ENCODE data around the gene SYT1.

DNA sequence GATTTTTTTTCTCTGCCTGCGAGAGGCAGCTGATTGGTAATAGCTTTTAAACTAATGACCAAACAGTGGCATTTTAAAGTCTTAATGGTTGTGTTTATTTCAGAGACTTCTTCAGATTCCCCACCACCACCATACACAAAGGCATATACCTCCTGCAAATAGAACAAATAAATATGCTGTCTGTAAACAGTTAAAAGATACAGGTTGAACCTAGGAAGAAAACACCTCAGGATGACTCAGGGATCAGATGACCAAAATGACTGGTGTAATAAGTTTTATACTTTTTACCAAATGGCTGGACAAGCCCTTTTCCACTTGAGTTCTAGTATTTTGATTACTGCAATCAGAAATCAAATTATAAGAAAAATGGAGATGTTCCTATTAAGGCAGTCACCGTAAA, 462.1 kb downstream of the SYT1 start:
- TF ChIP-seq, protein P1, sequence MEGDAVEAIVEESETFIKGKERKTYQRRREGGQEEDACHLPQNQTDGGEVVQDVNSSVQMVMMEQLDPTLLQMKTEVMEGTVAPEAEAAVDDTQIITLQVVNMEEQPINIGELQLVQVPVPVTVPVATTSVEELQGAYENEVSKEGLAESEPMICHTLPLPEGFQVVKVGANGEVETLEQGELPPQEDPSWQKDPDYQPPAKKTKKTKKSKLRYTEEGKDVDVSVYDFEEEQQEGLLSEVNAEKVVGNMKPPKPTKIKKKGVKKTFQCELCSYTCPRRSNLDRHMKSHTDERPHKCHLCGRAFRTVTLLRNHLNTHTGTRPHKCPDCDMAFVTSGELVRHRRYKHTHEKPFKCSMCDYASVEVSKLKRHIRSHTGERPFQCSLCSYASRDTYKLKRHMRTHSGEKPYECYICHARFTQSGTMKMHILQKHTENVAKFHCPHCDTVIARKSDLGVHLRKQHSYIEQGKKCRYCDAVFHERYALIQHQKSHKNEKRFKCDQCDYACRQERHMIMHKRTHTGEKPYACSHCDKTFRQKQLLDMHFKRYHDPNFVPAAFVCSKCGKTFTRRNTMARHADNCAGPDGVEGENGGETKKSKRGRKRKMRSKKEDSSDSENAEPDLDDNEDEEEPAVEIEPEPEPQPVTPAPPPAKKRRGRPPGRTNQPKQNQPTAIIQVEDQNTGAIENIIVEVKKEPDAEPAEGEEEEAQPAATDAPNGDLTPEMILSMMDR (conservative IDR thresholded peaks at IDR 0.05 in 1 of 2, IDR thresholded peaks at IDR 0.05 in 1 of 2; ENCODE audit: extremely low read depth in 1 of 2, insufficient read depth in 1 of 2, low read depth in 1 of 2, low read length in 2 of 2): no peak
- no peak for TF ChIP-seq EZH2 (IDR thresholded peaks at IDR 0.05; ENCODE audit: borderline replicate concordance, low read length)

All from mammary epithelial cell (primary cell).